A673 (cell line): Measurements from ENCODE around the gene ASTL.

Experiments
- EZH2 ChIP-seq: fragments of 200-600 bp; sonication (generic); IDR thresholded peaks from 2 replicates; pipeline ENCODE4 v1.6.1; 2017; ENCODE audit warnings: borderline replicate concordance, low read depth, mild to moderate bottlenecking, mixed read lengths, antibody characterized with exemption, low read length; ENCODE audit not compliant: poor library complexity, severe bottlenecking
- TF ChIP-seq, protein P1 (sequence below): fragments of 300-800, 200-600 bp; sonication (generic); conservative IDR thresholded peaks from 2 replicates; pipeline ENCODE4 v1.5.1; 2017; ENCODE audit warnings: low read depth, mild to moderate bottlenecking, antibody characterized with exemption, low read length, moderate library complexity, mixed read lengths

GRCh38 chr2:96152304-96153161 lies 14.2 kb upstream of the ASTL start:
- TF ChIP-seq, protein P1, sequence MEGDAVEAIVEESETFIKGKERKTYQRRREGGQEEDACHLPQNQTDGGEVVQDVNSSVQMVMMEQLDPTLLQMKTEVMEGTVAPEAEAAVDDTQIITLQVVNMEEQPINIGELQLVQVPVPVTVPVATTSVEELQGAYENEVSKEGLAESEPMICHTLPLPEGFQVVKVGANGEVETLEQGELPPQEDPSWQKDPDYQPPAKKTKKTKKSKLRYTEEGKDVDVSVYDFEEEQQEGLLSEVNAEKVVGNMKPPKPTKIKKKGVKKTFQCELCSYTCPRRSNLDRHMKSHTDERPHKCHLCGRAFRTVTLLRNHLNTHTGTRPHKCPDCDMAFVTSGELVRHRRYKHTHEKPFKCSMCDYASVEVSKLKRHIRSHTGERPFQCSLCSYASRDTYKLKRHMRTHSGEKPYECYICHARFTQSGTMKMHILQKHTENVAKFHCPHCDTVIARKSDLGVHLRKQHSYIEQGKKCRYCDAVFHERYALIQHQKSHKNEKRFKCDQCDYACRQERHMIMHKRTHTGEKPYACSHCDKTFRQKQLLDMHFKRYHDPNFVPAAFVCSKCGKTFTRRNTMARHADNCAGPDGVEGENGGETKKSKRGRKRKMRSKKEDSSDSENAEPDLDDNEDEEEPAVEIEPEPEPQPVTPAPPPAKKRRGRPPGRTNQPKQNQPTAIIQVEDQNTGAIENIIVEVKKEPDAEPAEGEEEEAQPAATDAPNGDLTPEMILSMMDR, result no peak
- TF ChIP-seq EZH2, result no peak
